Skeletal muscle satellite cell (primary cell): ENCODE results near the gene SPAG16.

Experiments
- H3K27me3 ChIP-seq: 2 replicates; pipeline ENCODE4 v1.7.0; 2013; ENCODE audit warnings: low read length; ENCODE audit not compliant: control insufficient read depth, insufficient read depth
- H3K36me3 ChIP-seq: 2 replicates; pipeline ENCODE4 v1.7.0; 2013; ENCODE audit warnings: mild to moderate bottlenecking, control low read depth, low read length; ENCODE audit not compliant: insufficient read depth
- H3K4me1 ChIP-seq: 2 replicates; pipeline ENCODE4 v1.7.0; 2013; ENCODE audit warnings: low read length; ENCODE audit not compliant: control insufficient read depth, insufficient read depth
- H3K4me2 ChIP-seq: 2 replicates; pipeline ENCODE4 v1.7.0; 2013; ENCODE audit warnings: mild to moderate bottlenecking, low read length
- H3K4me3 ChIP-seq: 2 replicates; pipeline ENCODE4 v1.7.0; 2013; ENCODE audit warnings: low read length
- H3K9ac ChIP-seq: 2 replicates; pipeline ENCODE4 v1.7.0; 2013; ENCODE audit warnings: mild to moderate bottlenecking, low read depth, low read length, moderate library complexity
- H3K9me3 ChIP-seq: replicated peaks from 2 replicates; pipeline ENCODE4 v1.7.0; 2013; ENCODE audit warnings: mild to moderate bottlenecking, control low read depth, low read length

Gene SPAG16

GRCh38 chr2:214244847-214245246 lies 960.6 kb downstream of the SPAG16 start:
- Histone ChIP-seq H3K36me3 (no peaks in the 10 kb centered on the region), H3K27me3 (no peaks in the 10 kb centered on the region), H3K4me1 (no peaks in the 10 kb centered on the region), H3K9ac (no peak overlapping the region), H3K9me3 (no peaks in the 10 kb centered on the region), H3K4me2 (no peak overlapping the region), H3K4me3 (no peak overlapping the region)

DNA sequence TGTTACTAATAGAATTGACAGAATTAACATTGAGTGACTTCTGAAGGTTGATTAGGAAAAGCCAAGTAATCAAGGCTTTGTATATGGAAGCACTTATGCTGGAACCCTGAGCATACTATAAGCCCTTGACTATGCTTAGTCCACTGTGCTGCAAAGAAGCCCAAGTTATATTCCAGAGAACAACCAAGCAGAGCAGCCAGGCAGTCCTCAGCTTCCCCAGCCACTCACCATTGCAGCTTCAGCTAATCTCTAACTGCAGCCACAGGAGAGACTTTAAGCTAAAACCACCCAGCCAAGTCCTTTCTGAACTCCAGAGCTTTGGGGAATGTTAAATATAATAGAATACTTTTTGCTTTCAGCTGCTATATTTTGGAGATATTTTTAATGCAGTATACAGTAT lies 962.2 kb downstream of the SPAG16 start:
- Histone ChIP-seq H3K9ac (no peak overlapping the region), H3K4me3 (no peak overlapping the region), H3K4me2 (no peak overlapping the region), H3K27me3 (no peaks in the 10 kb centered on the region), H3K36me3 (no peaks in the 10 kb centered on the region), H3K4me1 (no peaks in the 10 kb centered on the region), H3K9me3 (no peaks in the 10 kb centered on the region)

- Histone ChIP-seq H3K4me1 (no peaks in the 10 kb centered on the region), H3K4me2 (no peak overlapping the region), H3K9ac (no peak overlapping the region), H3K27me3 (no peaks in the 10 kb centered on the region), H3K9me3 (no peaks in the 10 kb centered on the region), H3K36me3 (no peaks in the 10 kb centered on the region), H3K4me3 (no peak overlapping the region)
Measured at GRCh38 chr2:214247531-214247930, 963.3 kb downstream of the SPAG16 start.

DNA sequence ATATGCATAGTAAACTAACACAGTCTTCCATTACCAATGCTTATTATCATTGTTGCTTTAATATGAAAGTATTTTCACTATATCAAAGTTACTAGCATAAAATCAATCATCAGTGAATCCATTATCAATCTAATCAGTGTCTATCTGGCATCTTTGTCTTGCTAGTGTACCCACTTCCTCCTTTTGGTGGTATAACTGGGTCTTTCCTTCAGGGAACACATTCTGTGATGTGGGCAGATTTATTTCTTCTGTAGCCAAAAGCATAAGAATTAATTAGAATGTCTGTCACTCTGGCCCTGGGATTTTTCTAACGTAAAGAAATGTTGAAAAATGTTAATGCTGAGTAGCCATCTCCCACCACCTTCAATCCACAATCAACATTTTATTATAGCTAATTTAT lies 970.8 kb downstream of the SPAG16 start:
- Histone ChIP-seq H3K9me3 (no peaks in the 10 kb centered on the region), H3K36me3 (no peaks in the 10 kb centered on the region), H3K4me3 (no peak overlapping the region), H3K4me2 (no peak overlapping the region), H3K9ac (no peak overlapping the region), H3K27me3 (no peaks in the 10 kb centered on the region), H3K4me1 (no peaks in the 10 kb centered on the region)

DNA sequence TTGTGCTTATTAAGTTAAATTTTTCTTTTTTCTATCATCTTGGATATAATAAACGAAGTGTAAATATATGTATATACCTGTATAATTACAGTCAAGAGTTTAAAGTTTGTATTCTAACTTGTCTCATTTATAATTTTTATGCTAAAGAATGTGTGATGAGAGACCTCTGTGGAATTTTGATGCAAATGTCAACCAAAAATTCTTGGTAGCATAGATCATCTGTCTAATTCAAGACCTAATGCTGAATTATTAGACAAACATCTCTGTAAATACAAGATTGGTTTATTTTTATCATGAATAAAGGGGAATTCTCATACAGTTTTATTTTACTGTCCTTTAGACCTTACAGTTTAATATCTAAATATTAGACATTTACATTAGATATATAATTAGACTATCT lies 977.4 kb downstream of the SPAG16 start:
- no peaks in the 10 kb centered on the region for H3K9me3 ChIP-seq

GRCh38 chr2:214264171-214264570 lies 979.9 kb downstream of the SPAG16 start:
- no peaks in the 10 kb centered on the region for H3K9me3 ChIP-seq
- no peak overlapping the region for H3K4me2 ChIP-seq
- H3K9ac ChIP-seq, result no peak overlapping the region
- no peaks in the 10 kb centered on the region for H3K36me3 ChIP-seq
- no peaks in the 10 kb centered on the region for H3K4me1 ChIP-seq
- no peak overlapping the region for H3K4me3 ChIP-seq
- H3K27me3 ChIP-seq, result no peaks in the 10 kb centered on the region

More for the DNA sequence above, 977.4 kb downstream of the SPAG16 start:
- no peaks in the 10 kb centered on the region for H3K4me1 ChIP-seq
- H3K4me3 ChIP-seq, result no peak overlapping the region
- no peaks in the 10 kb centered on the region for H3K27me3 ChIP-seq
- H3K9ac ChIP-seq, result no peak overlapping the region
- H3K36me3 ChIP-seq, result no peaks in the 10 kb centered on the region
- H3K4me2 ChIP-seq, result no peak overlapping the region

GRCh38 chr2:214265991-214266489 lies 981.8 kb downstream of the SPAG16 start:
- no peak overlapping the region for H3K9ac ChIP-seq
- H3K4me3 ChIP-seq, result no peak overlapping the region
- no peaks in the 10 kb centered on the region for H3K9me3 ChIP-seq
- H3K4me1 ChIP-seq, result no peaks in the 10 kb centered on the region
- no peaks in the 10 kb centered on the region for H3K27me3 ChIP-seq
- no peaks in the 10 kb centered on the region for H3K36me3 ChIP-seq
- H3K4me2 ChIP-seq, result no peak overlapping the region

GRCh38 chr2:214277880-214278279 lies 993.6 kb downstream of the SPAG16 start:
- H3K4me1 ChIP-seq, result no peaks in the 10 kb centered on the region
- H3K9me3 ChIP-seq, result no peaks in the 10 kb centered on the region
- no peaks in the 10 kb centered on the region for H3K36me3 ChIP-seq
- H3K4me2 ChIP-seq, result no peak overlapping the region
- no peaks in the 10 kb centered on the region for H3K27me3 ChIP-seq
- no peak overlapping the region for H3K9ac ChIP-seq
- H3K4me3 ChIP-seq, result no peak overlapping the region

- no peak overlapping the region for H3K4me2 ChIP-seq
- no peak overlapping the region for H3K9ac ChIP-seq
- no peaks in the 10 kb centered on the region for H3K4me1 ChIP-seq
- H3K36me3 ChIP-seq, result no peaks in the 10 kb centered on the region
- no peak overlapping the region for H3K4me3 ChIP-seq
- no peaks in the 10 kb centered on the region for H3K27me3 ChIP-seq
- no peaks in the 10 kb centered on the region for H3K9me3 ChIP-seq
Measured at GRCh38 chr2:214286011-214286410, 1001.7 kb downstream of the SPAG16 start.

DNA sequence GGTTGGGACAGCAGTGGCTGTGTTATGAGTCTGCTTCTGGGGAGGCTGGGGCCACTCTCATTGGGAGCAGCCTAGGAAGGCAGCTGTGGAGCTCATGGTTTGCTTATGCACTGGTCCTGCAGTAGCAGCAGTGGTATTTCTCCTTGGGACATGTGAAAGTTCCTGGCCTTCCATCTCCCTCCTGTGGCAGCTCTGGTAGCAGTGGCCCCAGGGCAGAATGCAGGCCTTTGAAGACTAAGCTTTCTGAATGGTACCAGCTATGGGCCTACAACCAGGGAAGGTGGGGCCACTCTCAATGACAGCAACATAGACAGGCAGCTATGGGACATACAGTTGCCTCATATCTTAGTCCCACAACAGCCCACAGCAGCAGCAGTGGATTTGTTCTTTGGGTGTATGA lies 1009.3 kb downstream of the SPAG16 start:
- H3K9me3 ChIP-seq, result no peaks in the 10 kb centered on the region
- H3K4me2 ChIP-seq, result no peak overlapping the region
- no peaks in the 10 kb centered on the region for H3K4me1 ChIP-seq
- H3K4me3 ChIP-seq, result no peak overlapping the region
- H3K9ac ChIP-seq, result no peak overlapping the region
- no peaks in the 10 kb centered on the region for H3K27me3 ChIP-seq
- no peaks in the 10 kb centered on the region for H3K36me3 ChIP-seq

DNA sequence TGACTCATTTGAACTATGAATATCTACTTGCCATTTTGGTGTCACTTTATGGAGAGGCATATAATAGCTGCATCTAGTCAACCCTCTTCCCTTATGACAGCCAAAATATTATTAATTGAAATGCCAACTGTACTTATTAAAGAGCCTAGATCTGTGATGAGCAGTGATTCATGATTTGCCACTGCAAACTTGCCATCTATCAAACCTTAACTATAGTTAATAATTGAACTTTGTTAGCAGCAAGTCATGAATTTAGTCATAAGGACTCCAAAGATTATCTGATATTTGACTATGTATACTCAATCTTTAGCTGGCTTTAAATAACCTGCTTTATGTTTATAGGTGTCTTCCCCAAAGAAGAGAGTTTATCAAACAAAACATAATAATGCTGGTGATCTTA lies 1010.2 kb downstream of the SPAG16 start:
- no peak overlapping the region for H3K4me3 ChIP-seq
- no peaks in the 10 kb centered on the region for H3K9me3 ChIP-seq
- no peaks in the 10 kb centered on the region for H3K27me3 ChIP-seq
- H3K9ac ChIP-seq, result no peak overlapping the region
- H3K36me3 ChIP-seq, result no peaks in the 10 kb centered on the region
- no peaks in the 10 kb centered on the region for H3K4me1 ChIP-seq
- H3K4me2 ChIP-seq, result no peak overlapping the region

DNA sequence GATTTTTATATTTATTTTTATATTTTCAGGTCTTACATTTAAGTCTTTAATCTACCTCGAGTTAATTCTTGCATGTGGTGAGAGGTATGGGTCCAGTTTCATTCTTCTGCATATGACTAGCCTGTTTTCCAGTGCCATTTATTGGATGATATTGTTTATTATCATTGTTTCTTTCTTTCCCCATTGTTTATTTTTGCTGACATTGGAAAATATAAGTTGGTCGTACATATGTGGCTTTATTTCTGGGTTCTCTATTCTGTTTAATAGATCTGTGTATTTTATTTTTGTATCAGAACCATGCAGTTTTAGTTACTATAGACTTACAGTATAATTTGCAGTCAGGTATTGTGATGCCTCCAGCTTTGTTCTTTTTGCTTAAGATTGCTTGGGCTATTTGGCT lies 1013.2 kb downstream of the SPAG16 start:
- H3K4me2 ChIP-seq, result no peak overlapping the region
- no peaks in the 10 kb centered on the region for H3K9me3 ChIP-seq
- H3K4me1 ChIP-seq, result no peaks in the 10 kb centered on the region
- no peaks in the 10 kb centered on the region for H3K36me3 ChIP-seq
- H3K27me3 ChIP-seq, result no peaks in the 10 kb centered on the region
- H3K9ac ChIP-seq, result no peak overlapping the region
- no peak overlapping the region for H3K4me3 ChIP-seq
